Measurements from ENCODE around the gene RHOH. TPM values are rescaled to one million over a fixed set of nuclear protein-coding genes. Genes with fewer than 3 reads are reported as not detected.
A peak's percentile ranks its signal among the peaks of the same experiment; 100 is the strongest.

The RHOH gene
- total and polyA plus RNA-seq, 9 of the 15 experiments (the other 6 are each of a cell fraction or from before 2014, with no cell fraction given) = 14.3 to 37.7 (median 23.2) TPM

GRCh38 chr4:40238700-40239548, 42.1 kb downstream of the RHOH start (continued):
- TF ChIP-seq MAX (CRISPR knock-in tag; IDR thresholded peaks at IDR 0.05) (peak; percentile 70), EP400 (IDR thresholded peaks at IDR 0.05) (peak; percentile 98), TAF9B (IDR thresholded peaks at IDR 0.05; ENCODE audit: partially characterized antibody) (peak; percentile 69), FOXP1 (CRISPR knock-in tag; IDR thresholded peaks at IDR 0.05) (no peak), GTF2E2 (tag; IDR thresholded peaks at IDR 0.05) (peak; percentile 97), PHB (CRISPR knock-in tag; IDR thresholded peaks at IDR 0.05) (no peak), SMARCA4 (IDR thresholded peaks at IDR 0.05) (no peak; the same call in 1 of the 2 replicates), ARID1B (IDR thresholded peaks at IDR 0.05) (peak; percentile 47), REST (IDR thresholded peaks at IDR 0.05; ENCODE audit: borderline replicate concordance) (peak; percentile 51; the same call in 1 of the 2 replicates), REST (CRISPR knock-in tag; IDR thresholded peaks at IDR 0.05; ENCODE audit: low read depth) (no peak), ZNF511 (CRISPR knock-in tag; IDR thresholded peaks at IDR 0.05) (no peak), TEAD1 (CRISPR knock-in tag; IDR thresholded peaks at IDR 0.05) (peak in 1 of 2 experiments; percentile 51; a peak in 2 of 4 replicates), DPF2 (IDR thresholded peaks at IDR 0.05) (peak; percentile 85), HDAC2 (IDR thresholded peaks at IDR 0.05) (peak; percentile 11; the same call in 1 of the 2 replicates), CC2D1A (IDR thresholded peaks at IDR 0.05) (no peak)
- TF ChIP-seq, protein P1, sequence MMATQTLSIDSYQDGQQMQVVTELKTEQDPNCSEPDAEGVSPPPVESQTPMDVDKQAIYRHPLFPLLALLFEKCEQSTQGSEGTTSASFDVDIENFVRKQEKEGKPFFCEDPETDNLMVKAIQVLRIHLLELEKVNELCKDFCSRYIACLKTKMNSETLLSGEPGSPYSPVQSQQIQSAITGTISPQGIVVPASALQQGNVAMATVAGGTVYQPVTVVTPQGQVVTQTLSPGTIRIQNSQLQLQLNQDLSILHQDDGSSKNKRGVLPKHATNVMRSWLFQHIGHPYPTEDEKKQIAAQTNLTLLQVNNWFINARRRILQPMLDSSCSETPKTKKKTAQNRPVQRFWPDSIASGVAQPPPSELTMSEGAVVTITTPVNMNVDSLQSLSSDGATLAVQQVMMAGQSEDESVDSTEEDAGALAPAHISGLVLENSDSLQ (IDR thresholded peaks at IDR 0.05) = peak; percentile 76

All from K562 (cell line).